GM19328 (cell line): ENCODE measurements around the gene CXorf51A.
"Not testable (repeated sequence)": the region's sequence is repeated elsewhere in the genome, so short reads cannot be mapped to it uniquely, and the experiment has no call there.

Source experiments
- ATAC-seq: cut with Tn5 transposase; IDR thresholded peaks from one replicate; pipeline ENCODE4 v1.9.1; 2021; ENCODE audit warnings: mild to moderate bottlenecking, moderate library complexity; ENCODE audit not compliant: unreplicated experiment

Gene CXorf51A

DNA sequence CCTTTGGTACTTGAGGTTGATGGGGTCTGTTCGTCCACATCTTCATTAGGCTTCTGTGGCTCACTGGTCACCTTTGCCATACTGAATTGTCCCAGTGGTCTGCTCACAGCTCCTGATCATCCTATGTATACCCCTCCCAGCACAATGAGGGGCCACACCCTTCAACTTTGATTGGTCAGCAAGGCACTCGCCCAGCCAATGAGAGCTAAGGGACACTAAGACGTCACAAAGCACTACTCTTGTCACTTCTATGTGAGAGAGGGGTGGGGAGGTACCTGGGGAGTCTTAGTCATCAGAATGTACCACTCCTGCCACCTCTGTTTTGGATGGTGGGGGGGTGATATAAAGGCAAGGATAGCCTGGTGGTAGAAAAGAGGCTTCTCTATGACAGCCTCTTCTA lies at the start of gene CXorf51A:
Gene CXorf51A, minus strand, starts transcription at position 101 of the 400 bp plus-strand sequence. Its CDS starts 21 bp downstream, at position 80.
- not testable (repeated sequence) for ATAC-seq

DNA sequence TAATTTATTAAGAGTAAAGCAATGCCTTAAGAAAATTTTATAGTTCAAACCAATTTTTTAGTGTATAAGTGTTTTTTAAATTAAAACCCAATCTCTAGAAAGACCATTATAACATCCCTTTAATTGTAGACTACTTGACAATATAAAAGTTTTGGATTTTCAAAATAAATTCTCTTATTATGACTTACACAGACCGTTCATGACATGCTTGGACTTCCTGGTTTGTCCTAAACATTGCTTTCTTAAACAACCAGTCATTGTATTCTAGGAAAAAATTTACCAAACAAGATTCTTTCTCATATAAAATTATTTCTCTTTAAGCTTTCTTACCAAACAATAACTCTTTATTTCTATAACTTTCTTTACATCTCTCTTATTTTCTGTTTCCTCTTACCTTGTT lies 49.0 kb upstream of the CXorf51A start:
- no peak for ATAC-seq

DNA sequence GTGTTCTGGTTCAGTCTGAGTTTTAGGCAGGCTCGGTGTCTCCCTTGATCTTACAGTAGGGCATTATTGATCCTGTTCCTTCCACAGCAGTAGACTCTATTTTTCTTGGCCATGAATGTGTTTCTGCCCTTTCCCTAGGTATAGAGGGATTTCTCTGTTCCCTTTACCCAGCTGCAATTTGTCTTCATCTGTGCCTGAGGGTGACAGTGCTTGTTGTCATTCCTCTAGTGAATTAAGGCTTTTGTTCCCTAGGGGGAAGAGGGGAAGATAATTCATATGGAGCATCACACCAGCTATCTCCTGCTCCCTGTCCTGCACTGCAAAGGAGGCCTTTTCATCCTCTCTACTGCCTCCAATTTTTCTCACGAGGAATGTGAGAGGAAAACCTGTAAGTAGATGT lies 39.7 kb upstream of the CXorf51A start:
- no peak for ATAC-seq

DNA sequence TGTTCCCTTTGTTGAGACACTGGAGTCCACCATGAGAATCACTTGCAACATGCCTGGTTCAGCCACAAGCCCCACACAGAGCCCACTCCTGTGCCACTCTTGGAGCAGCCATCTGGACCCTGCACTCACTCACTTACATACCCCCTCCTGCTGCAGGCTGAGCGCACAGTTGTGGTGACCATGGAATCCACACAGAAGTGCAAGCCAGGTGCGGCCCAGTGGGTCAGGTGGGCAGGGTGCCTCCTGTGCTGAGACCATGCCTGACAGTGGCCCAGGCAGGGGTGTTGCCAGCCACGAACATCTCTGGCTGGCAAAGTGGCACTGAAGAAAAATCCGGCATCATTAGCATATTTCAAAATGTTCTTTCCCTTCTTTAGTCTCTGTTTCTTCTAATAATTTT lies 17.4 kb upstream of the CXorf51A start:
- ATAC-seq = no peak

DNA sequence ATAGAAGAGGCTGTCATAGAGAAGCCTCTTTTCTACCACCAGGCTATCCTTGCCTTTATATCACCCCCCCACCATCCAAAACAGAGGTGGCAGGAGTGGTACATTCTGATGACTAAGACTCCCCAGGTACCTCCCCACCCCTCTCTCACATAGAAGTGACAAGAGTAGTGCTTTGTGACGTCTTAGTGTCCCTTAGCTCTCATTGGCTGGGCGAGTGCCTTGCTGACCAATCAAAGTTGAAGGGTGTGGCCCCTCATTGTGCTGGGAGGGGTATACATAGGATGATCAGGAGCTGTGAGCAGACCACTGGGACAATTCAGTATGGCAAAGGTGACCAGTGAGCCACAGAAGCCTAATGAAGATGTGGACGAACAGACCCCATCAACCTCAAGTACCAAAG lies 5.1 kb downstream of the CXorf51A start, which contains the start of gene CXorf51B:
Gene CXorf51B, plus strand, starts transcription at position 301 of the 400 bp plus-strand sequence. Its CDS starts 21 bp downstream, at position 322.
- ATAC-seq = not testable (repeated sequence)
